ENCODE measurements around the gene RGS9.

DNA sequence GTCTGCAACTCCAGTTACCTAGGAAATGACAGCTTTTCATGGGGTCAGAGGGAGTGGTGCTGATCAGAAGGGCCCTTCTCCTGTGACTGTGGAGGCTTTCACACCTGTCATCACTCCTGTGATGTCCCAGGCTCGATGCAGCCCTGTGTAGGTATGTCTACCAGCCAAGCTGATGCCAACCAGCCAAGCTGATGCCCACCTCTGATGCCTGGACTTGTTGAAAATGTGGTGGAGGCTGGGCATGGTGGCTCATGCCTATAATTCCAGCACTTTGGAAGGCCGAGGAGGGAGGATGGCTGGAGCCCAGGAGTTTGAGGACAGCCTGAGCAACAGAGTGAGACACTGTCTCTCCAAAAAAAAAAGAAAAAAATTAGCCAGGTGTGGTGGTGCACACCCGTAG, 33.7 kb upstream of the RGS9 start:
- TF ChIP-seq MYC (IDR thresholded peaks at IDR 0.05; ENCODE audit: insufficient read depth, insufficient read length, insufficient replicate concordance, low read length, severe bottlenecking) (no peak), SP1 (IDR thresholded peaks at IDR 0.05; ENCODE audit: low read depth, low read length) (no peak), MXI1 (IDR thresholded peaks at IDR 0.05; ENCODE audit: low read depth, low read length) (no peak), NRF1 (conservative IDR thresholded peaks at IDR 0.05; ENCODE audit: low read depth, low read length) (no peak), EZH2 (IDR thresholded peaks at IDR 0.05; ENCODE audit: borderline replicate concordance, control insufficient read depth, low read depth, low read length) (no peak), PAX5 (IDR thresholded peaks at IDR 0.05; ENCODE audit: borderline replicate concordance, low read depth, low read length) (no peak), BMI1 (IDR thresholded peaks at IDR 0.05; ENCODE audit: borderline replicate concordance) (no peak), ZNF274 (IDR thresholded peaks at IDR 0.05; ENCODE audit: insufficient read depth, insufficient read length) (no peak), EGR1 (IDR thresholded peaks at IDR 0.05; ENCODE audit: borderline replicate concordance in 1 of 2, low read depth in 2 of 2, low read length in 2 of 2) (no peak)
- TF ChIP-seq, protein P1, sequence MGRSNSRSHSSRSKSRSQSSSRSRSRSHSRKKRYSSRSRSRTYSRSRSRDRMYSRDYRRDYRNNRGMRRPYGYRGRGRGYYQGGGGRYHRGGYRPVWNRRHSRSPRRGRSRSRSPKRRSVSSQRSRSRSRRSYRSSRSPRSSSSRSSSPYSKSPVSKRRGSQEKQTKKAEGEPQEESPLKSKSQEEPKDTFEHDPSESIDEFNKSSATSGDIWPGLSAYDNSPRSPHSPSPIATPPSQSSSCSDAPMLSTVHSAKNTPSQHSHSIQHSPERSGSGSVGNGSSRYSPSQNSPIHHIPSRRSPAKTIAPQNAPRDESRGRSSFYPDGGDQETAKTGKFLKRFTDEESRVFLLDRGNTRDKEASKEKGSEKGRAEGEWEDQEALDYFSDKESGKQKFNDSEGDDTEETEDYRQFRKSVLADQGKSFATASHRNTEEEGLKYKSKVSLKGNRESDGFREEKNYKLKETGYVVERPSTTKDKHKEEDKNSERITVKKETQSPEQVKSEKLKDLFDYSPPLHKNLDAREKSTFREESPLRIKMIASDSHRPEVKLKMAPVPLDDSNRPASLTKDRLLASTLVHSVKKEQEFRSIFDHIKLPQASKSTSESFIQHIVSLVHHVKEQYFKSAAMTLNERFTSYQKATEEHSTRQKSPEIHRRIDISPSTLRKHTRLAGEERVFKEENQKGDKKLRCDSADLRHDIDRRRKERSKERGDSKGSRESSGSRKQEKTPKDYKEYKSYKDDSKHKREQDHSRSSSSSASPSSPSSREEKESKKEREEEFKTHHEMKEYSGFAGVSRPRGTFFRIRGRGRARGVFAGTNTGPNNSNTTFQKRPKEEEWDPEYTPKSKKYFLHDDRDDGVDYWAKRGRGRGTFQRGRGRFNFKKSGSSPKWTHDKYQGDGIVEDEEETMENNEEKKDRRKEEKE (IDR thresholded peaks at IDR 0.05) = no peak
- TF ChIP-seq, protein P2, sequence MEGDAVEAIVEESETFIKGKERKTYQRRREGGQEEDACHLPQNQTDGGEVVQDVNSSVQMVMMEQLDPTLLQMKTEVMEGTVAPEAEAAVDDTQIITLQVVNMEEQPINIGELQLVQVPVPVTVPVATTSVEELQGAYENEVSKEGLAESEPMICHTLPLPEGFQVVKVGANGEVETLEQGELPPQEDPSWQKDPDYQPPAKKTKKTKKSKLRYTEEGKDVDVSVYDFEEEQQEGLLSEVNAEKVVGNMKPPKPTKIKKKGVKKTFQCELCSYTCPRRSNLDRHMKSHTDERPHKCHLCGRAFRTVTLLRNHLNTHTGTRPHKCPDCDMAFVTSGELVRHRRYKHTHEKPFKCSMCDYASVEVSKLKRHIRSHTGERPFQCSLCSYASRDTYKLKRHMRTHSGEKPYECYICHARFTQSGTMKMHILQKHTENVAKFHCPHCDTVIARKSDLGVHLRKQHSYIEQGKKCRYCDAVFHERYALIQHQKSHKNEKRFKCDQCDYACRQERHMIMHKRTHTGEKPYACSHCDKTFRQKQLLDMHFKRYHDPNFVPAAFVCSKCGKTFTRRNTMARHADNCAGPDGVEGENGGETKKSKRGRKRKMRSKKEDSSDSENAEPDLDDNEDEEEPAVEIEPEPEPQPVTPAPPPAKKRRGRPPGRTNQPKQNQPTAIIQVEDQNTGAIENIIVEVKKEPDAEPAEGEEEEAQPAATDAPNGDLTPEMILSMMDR (IDR thresholded peaks at IDR 0.05 in 2 of 3, conservative IDR thresholded peaks at IDR 0.05 in 1 of 3; ENCODE audit: control insufficient read depth in 2 of 3, extremely low read depth in 1 of 3, insufficient read depth in 1 of 3, low read depth in 3 of 3, low read length in 3 of 3) = no peak
- TF ChIP-seq, protein P3, sequence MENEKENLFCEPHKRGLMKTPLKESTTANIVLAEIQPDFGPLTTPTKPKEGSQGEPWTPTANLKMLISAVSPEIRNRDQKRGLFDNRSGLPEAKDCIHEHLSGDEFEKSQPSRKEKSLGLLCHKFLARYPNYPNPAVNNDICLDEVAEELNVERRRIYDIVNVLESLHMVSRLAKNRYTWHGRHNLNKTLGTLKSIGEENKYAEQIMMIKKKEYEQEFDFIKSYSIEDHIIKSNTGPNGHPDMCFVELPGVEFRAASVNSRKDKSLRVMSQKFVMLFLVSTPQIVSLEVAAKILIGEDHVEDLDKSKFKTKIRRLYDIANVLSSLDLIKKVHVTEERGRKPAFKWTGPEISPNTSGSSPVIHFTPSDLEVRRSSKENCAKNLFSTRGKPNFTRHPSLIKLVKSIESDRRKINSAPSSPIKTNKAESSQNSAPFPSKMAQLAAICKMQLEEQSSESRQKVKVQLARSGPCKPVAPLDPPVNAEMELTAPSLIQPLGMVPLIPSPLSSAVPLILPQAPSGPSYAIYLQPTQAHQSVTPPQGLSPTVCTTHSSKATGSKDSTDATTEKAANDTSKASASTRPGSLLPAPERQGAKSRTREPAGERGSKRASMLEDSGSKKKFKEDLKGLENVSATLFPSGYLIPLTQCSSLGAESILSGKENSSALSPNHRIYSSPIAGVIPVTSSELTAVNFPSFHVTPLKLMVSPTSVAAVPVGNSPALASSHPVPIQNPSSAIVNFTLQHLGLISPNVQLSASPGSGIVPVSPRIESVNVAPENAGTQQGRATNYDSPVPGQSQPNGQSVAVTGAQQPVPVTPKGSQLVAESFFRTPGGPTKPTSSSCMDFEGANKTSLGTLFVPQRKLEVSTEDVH (IDR thresholded peaks at IDR 0.05; ENCODE audit: low read depth, partially characterized antibody) = no peak
- TF ChIP-seq, protein P4, sequence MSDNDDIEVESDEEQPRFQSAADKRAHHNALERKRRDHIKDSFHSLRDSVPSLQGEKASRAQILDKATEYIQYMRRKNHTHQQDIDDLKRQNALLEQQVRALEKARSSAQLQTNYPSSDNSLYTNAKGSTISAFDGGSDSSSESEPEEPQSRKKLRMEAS (IDR thresholded peaks at IDR 0.05; ENCODE audit: low read depth, low read length) = no peak
- TF ChIP-seq, protein P5, sequence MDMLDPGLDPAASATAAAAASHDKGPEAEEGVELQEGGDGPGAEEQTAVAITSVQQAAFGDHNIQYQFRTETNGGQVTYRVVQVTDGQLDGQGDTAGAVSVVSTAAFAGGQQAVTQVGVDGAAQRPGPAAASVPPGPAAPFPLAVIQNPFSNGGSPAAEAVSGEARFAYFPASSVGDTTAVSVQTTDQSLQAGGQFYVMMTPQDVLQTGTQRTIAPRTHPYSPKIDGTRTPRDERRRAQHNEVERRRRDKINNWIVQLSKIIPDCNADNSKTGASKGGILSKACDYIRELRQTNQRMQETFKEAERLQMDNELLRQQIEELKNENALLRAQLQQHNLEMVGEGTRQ (IDR thresholded peaks at IDR 0.05; ENCODE audit: borderline replicate concordance, low read depth, low read length) = no peak

All from GM12878 (cell line).